GM12873 (cell line): ENCODE results near the gene NEDD4L.

ENCODE experiments used
- CTCF ChIP-seq: IDR thresholded peaks from 2 replicates; pipeline ENCODE4 v1.5.1; 2012; ENCODE audit warnings: low read depth, mild to moderate bottlenecking, moderate library complexity, low read length, control low read depth; ENCODE audit not compliant: insufficient read depth; ENCODE audit errors: missing control alignments

NEDD4L gene

GRCh38 chr18:58069099-58069498 lies 25.1 kb downstream of the NEDD4L start:
- TF ChIP-seq CTCF, result no peak

- TF ChIP-seq CTCF, result no peak
These were observed 25.8 kb downstream of the NEDD4L start for GRCh38 chr18:58069721-58070292.

DNA sequence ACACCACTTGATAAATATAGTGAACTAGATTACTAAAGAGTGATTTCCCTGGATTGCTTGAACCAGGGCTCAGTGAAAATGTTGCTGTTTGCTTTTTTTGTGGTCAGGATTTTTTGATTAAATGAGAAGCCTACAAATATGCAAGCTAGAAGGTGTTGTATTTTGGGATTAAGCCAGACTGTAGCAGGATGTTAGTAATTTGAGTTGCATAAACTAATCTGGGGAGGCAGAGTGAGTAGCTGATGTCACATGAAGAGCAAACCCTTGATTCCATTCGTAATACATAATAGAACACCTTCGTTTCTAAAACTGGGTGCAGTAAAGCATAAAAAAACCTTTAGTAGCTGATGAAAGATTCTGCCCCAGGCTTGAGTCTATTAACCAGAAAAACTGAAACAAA lies 32.0 kb downstream of the NEDD4L start:
- TF ChIP-seq CTCF, result no peak

GRCh38 chr18:58077329-58077728 lies 33.3 kb downstream of the NEDD4L start:
- TF ChIP-seq CTCF, result no peak

DNA sequence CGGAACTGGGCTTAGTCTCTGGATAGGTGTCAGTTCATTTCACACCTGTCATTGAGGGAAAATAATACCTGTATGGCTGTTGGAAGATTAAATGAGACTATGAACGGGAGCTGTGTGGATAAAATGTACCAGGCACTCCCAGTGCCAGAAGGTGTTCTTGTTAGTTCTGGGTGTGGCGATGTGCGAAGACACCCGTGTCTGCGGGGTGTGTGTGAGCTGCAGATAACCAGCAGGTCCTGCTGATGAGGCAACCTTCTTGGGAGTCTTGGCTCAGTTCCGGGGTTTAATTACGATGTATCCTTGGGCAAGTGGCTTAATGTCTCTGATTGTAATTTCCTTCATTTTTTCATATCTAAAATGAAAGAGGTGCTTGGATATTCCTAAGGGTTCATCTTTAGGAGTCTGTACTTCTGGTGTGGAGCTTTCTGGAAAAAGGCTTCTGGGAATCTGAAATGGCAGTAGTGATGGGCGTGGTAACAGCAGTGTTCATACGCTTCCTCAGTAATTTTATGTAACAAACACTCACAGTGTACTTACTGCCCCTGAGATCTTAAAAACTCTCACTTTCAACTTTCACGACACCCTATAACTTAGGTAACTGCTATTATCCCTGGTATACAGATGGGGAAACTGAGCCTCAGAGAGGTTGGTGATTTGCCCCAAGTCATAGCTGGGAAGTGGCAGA lies 35.0 kb downstream of the NEDD4L start:
- no peak for TF ChIP-seq CTCF

- TF ChIP-seq CTCF, result no peak
These were observed 36.4 kb downstream of the NEDD4L start for GRCh38 chr18:58080451-58080850.

GRCh38 chr18:58087928-58088690 lies 44.1 kb downstream of the NEDD4L start:
- no peak for TF ChIP-seq CTCF
